GM19043 (cell line): ENCODE measurements around the gene OR2L13.
"Not testable (repeated sequence)": the region's sequence is repeated elsewhere in the genome, so short reads cannot be mapped to it uniquely, and the experiment has no call there.

Experiments
- ATAC-seq: cut with Tn5 transposase; IDR thresholded peaks from one replicate; pipeline ENCODE4 v1.9.1; 2021; ENCODE audit warnings: low read depth; ENCODE audit not compliant: unreplicated experiment

The OR2L13 gene, protein sequence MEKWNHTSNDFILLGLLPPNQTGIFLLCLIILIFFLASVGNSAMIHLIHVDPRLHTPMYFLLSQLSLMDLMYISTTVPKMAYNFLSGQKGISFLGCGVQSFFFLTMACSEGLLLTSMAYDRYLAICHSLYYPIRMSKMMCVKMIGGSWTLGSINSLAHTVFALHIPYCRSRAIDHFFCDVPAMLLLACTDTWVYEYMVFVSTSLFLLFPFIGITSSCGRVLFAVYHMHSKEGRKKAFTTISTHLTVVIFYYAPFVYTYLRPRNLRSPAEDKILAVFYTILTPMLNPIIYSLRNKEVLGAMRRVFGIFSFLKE

DNA sequence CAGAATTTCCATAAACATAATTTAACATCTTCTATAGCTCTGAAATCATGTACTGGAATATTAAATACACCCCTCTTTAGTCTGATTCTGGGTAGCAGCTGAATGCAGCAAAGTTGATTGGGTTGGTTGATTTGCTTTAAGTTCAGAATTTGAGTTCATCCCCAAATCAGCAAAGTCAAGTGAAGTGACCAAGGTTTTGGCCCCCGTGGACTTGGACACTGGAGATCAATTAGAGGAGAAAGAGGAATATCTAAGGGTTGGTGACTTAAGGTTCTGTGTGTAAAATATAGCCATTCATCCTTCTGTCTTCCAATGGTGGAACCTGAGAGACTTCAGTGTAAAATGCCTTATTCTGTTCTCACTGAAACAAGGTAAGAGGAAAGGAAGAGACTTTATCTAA, at the start of gene OR2L13:
OR2L13 (plus strand) TSS at position 301 of the 400 bp plus-strand sequence. CDS start 4,192 bp downstream, outside the sequence.
- no peak for ATAC-seq

DNA sequence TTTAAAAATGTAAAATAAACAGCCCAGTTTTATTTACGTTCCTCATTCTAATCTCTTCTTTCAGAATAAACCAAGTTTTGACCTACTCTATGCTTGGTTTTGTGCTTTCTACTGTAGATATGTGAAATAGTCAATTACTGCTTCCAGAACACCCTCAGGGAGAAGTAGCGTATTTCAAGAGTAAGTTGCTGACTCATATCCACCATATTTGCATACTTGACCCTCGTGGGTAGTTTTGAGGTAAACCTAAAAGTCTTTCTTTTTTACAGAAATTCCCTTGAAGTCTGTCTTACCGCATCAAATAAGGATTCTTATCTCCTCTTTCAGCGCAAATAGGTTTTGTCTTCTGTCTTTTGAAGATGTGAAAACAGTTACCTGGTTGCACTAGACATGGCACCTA, 49.8 kb upstream of the OR2L13 start:
- ATAC-seq, result no peak

DNA sequence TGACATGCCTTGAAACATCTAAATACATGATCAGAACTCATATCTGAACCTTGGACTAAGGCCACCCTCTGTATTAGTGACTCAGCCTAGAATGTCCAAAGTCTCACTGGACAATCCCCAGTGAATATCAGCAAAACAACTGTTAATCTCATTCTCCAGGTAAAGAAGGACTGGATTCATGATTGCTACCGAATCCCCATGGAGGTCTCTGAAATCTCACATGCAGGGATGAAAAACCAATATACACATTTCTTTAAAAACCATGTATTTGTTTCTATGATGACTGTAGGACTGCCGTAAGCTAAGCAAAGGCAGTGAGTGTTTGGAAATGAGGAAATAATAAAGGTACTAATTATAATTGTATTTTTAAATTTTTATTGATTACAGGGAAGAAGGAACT, 48.4 kb upstream of the OR2L13 start, which contains the start of gene OR2L3:
OR2L3 (plus strand) TSS at position 301 of the 400 bp plus-strand sequence. CDS start 13,846 bp downstream, outside the sequence.
- no peak for ATAC-seq

DNA sequence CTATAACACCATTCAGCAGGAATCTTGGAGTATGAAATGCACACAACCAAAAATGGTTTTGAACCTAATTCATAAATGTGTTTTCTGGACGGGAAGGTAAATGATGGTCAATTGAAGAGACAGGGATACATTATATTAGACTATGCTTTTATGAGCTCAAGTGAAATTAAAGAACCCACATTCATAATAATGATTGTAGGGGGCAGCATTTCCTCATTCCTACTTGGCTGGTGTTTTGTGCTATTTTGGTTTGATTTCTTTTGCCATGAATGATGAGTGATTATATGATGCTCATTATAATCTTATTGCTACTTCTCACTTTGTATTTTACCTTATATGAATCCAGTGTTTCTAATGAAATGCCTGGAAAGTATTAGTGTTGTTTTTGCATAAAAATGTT, 48.0 kb upstream of the OR2L13 start:
- no peak for ATAC-seq

DNA sequence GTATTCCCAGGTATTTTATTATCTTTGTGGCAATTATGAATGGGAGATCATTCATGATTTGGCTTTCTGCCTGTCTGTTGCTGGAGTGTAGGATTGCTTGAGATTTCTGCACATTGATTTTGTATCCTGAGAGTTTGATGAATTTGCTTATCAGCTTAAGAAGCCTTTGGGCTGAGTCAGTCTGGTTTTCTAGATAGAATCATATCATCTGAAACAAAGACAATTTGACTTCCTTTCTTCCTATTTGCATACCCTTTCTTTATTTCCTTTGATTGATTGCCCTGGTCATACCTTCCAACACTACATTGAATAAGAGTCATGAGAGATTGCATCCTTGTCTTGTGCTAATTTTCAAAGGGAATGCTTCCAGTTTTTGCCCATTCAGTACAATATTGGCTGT, 40.3 kb upstream of the OR2L13 start:
- ATAC-seq, result no peak

DNA sequence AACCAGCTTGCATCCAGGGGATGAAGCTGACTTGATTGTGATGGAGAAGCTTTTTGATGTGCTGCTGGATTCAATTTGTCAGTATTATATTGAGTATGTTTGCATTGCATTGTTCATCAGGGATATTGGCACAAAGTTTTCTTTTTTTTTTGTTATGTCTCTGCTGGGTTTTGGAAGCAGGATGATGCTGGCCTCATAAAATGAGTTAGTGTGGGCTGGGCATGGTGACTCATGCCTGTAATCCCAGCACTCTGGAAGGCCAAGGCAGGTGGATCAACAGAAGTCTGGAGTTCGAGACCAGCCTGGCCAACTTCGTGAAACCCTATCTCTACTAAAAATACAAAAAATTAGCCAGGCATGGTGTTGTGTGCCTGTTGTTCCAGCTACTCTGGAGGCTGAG, 39.7 kb upstream of the OR2L13 start:
- no peak for ATAC-seq

DNA sequence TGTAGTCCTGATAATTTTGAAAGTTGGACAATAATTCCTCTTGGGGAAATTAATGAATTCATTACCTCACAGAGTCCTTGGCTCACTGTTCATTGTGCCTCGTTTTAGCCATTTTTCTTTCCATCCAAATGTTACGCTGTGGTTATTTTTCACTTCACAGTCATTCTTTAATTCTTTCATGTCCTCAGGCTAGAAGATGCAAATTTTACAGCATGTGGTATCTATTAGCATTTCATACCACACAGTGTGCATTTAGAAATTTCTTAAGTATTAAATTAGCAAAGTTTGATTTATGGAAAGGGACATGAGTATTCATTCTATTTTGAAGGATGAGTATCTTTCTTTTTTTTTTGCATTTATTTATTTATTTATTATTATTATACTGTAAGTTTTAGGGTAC, 29.9 kb upstream of the OR2L13 start:
- ATAC-seq, result no peak

DNA sequence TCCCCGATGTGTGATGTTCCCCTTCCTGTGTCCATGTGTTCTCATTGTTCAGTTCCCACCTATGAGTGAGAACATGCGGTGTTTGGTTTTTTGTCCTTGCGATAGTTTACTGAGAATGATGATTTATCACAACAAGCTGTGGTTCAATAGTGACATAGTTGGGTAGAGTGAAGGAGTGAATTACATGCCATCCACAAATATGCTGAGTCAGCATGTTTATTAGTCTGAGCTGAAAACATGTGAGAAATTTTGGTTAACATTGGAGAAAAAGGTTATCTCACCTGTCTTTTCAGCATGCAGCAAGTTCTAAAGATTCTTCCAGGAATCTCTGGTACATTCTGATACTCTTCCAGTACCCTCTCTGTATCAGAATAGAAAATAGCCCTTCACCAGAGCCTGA, 29.4 kb upstream of the OR2L13 start:
- no peak for ATAC-seq

DNA sequence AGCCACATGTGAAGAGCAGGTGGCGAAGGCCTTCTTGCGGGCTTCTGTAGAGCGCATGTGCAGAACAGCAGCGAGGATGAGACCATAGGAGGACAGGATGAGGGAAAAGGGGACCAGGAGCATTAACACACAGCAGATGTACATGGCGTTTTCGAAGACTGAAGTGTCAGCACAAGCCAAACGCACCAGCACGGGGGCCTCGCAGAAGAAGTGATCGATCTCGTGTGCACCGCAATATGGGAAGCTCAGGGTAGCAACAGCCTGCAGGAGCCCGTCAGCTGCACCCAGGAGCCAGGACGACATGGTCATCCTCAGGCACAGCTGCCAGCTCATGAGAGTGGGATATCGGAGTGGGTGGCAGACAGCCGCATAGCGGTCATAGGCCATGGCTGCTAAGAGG, 11.1 kb upstream of the OR2L13 start:
- ATAC-seq, result not testable (repeated sequence)

DNA sequence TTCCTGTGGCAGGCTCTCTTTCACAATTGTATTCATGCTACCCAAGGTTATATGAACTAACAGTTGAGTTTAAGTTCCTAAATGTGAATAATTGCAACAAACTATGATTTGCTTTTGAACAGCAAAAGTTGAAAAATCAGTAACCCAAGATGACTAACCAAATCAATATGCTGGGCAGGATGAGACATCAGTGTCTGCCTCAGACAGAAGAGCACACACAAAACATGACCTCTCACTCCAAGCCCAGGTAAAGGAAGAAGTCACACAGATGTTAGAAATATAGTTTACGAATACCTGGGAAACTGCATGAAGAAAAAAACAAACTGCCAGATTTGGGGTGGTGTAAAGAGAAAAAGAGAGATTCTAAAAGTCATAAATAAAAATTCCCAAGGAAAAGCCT, 3.5 kb downstream of the OR2L13 start:
- no peak for ATAC-seq

DNA sequence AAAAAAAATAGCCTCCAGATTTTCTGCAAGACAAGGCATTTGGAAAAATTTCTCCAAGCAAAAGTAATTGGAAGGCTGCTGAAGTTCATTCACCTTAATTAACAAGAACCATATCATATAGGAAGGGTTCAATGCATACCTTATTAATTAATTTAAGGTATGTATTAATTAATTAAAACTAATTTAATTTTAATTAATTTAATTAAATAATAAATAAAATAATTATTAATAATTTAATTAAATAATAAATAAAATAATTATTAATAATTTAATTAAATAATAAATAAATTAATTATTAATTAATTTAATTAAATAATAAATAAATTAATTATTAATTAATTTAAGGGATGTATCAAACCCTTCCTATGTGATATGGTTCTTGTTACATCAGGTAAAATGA, 7.9 kb downstream of the OR2L13 start:
- no peak for ATAC-seq

DNA sequence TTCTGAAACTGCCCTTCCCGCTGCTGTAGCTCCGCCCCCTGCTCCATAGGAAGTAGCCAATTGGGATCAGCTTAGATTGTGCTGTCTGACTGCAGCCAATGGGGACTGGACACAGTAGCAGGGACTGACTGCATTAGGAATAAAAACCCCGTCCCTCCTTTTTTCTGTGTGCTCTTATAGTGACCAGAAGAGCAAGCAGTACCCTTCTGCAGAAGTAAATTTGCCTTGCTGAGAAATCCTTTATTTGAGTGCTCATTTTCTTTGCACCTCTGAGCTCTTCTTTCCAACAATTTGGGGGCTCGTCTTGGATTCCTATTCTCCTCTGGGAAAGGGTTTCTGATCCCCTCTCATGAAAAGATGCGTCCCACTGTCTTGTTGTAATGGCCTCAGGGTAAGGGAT, 16.2 kb downstream of the OR2L13 start:
- no peak for ATAC-seq

DNA sequence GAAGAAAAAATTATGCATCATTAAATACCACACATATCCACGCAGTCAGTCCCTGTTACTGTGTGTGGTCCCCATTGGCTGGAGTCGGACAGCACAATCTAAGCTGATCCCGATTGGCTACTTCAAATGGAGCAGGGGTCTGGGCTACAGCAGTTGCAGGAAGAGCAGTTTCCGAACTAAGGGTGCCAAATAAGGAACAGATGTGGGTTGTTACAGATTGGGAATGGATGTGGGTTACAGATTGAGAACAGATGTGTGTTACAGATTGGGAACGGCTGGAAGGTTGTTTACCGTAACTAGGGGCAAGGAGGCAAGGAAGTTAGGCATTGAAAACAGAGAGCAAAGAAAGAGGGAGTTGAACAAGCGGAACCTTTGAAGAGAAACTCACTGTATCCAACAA, 19.9 kb downstream of the OR2L13 start:
- no peak for ATAC-seq

DNA sequence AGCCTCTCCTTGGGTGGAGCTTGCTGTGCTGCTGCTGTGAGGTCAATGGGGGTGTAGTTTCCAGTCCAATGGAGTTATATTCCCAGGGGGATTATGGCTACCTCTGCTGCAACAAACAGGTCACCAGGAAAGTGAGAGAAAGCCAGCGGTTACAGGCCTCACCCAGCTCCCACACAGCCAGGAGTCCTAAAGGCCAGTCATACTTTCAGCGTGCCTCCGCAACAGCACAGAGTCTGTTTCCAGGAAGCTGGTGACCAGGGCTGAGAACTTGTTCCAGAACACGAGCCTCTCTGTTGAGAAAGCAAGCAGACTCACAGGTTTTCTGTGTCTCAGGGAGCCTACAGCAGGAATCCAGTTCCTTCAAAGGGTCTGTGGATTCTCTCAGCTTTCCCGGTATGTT, 32.7 kb downstream of the OR2L13 start:
- no peak for ATAC-seq

DNA sequence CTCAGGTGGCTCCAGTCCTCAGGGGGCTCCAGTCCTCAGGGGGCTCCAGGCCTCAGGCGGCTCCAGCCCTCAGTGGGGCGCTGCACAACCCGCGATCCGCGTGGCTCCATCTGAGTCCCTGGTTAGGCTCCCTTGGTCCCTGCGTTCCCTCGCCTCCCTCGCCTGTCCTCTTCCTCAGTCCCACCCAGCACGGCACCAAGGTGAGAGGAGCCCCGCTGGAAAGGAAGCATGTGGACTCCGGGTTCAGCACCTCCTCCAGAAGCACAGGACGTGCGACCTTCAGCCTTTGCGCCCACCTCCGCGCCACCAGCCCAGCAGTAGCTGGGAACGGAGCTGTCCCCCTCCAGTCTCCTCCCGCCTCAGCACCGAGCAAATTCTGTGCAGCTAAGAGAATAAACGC, 41.8 kb downstream of the OR2L13 start:
- no peak for ATAC-seq

DNA sequence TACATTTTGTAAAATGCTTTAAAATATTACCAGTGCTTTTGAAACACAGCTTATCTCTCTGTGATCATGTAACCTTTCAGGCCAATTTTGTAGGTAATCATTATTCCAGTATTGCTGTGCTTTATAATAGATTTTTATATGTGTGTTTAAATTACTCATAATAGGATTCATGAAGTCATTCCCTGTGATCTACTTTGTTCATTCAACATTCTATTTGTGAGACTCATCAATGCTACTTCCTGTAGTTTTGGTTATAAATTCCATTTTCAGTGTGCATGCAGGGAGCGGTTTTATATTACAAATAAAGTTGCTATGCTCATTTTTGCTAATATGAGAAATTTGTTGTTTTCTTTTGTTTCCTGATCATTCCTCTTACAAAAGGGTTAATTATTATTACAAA, 45.9 kb downstream of the OR2L13 start:
- no peak for ATAC-seq

DNA sequence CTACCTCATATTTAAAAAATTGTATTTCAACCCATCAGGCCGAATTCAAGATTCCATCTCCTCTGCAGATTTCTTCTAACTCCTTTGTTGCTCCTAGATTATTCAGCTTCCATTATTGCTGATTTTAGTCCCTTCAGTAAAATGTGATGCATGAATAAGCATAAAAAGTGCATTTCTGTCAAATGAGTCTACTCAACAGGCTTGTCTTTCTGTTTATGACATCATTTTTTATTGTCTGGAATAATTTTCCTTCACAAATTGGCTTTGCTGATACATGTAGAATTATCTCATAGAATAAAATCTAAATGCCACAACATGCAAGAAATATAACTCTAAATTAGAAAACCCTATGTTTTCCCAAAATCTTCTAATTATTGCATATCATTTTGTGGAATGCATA, 48.3 kb downstream of the OR2L13 start:
- no peak for ATAC-seq

DNA sequence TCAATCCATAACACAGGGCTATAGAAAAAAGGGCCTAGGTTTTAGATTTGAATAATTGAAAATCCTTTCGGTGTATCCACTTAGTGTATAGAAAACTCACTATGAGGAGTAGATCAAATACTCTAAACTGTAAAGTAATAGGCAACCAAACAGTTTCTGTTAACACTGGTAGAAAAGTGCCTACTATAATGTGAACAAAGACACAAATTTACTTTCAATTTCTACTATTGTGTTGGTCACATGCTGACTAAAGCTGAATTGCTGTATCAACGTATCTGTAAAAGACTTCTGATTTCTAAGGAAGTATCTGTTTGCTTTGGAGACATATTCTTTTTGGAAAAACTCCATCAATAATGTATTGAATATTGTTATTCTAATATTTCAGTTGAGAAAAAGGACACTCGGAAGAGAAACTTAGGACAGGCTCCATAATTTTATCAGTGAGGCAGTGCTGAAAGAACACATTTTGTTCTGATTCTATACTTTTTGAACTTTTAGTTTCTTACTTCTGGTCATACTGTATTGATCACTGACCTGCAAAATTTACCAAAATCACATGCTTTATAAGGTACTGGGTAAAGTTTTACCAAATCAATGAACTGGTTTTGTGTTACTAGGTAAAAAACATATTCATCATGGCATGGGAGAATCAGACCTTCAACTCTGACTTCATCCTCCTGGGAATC, 49.7 kb downstream of the OR2L13 start, which contains the start of gene OR2M5:
OR2M5 (plus strand) TSS at position 636 of the 686 bp plus-strand sequence; CDS start at position 636, 0 bp downstream.
- ATAC-seq, result no peak
